ENCODE data around the gene KCNIP4. TPM values are rescaled to one million over a fixed set of nuclear protein-coding genes. Genes with fewer than 3 reads are reported as not detected.
A peak's percentile ranks its signal among the peaks of the same experiment; 100 is the strongest.

The KCNIP4 gene
- total RNA-seq, 1 donor from 2014 or later, result not detected

DNA sequence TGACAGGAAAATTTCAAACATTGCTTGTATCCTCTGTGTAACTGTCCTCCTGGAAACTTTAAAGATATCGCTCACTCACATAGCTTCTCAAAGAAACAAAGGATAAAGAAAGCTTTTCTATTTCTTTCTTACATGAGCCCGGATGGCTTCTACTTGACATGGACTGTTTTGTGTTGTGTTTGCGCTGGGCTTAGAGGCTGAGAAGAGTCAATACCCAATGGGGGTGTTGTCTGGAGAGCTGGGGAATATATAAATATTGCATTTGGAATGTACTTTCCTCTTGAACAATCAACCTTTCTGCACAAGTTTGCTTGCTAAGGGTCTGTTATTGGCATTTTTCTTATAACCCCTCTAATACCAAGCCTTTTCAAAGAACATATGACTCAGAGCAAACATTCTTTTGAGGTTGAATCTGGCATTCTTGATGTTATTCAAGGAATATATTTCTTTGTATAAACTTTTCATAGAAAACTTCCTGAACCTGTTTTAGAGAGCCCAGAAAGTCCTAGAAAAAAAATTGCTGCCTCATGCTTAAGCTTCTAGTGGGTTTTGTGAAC is 916.4 kb downstream of the KCNIP4 start:
- no peak for ATAC-seq

DNA sequence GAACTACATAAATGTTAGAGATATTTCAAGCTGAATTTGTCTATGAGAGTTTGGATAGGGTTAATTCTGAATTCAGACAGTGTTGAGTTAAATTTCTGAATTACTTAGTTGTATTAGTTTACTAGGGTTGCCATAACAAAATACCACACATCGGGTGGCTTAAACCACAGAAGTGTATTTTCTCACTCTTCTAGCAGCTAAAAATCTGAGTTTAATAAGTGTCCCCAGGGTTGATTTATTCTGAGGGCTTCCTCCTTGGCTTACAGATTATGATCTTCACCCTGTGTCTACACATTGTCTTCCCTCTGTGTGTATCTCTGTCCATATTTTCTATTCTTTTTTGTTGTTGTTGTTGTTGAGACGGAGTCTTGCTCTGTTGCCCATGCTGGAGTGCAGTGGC is 929.8 kb downstream of the KCNIP4 start:
- no peak for ATAC-seq

DNA sequence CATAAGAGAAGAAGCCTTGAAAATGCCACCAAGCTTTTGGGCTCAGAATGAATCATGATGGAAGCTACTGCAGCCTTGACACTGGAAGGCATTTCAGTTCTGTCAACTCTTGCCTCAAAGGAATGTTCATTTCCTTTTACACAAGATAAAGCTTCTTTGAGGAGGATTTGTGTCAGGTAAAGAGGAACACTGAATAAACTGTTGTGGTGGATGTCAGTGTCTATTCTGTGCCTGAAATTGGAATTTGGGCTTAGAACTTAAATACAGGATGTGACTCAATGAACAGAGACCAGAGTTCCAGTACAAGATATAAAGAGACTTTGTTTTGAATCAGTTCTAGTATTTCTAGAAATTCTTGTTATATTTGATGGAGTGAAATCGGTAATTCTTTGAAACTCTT is 935.1 kb downstream of the KCNIP4 start:
- ATAC-seq, result no peak

DNA sequence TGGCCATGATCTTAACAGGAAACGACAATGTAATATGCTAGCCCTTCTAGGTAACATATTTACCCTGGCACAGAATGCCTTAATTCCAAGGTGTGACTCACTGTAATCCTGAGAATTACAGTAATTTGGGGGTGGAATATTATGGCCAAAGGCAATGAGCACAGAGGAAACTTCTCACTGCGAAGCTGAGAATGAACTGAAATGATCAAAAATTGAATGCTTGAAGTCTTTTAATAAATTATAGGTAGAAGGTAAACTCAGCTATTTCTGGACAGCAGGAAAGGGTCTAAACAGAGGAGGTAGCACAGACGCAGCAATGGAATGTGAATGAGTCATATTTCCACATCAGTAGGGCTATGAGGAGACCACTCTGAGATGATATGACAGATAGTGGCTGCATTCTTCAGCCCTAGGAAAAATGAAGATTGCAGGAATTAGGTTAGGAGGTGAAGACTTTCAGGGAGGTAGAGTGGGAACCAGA is 935.7 kb downstream of the KCNIP4 start:
- no peak for ATAC-seq

DNA sequence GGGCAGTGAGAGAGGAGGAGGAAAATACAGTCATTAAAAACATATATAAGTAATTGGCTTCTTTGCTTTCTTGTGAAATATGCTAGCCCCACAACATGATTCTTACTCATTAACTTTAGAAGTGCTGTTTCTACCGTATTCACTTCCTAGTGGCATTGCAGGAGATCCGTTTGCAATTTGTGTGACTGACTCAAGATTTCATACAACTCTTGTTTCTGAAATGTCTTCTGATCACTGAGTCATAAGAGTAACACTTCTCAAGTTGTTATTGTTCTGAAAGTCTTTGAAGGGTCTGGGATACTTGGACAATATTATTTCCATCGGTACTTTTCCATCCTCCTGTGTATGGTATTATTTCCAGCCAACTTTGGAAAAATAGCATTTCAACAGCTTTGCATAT is 937.5 kb downstream of the KCNIP4 start:
- no peak for ATAC-seq

DNA sequence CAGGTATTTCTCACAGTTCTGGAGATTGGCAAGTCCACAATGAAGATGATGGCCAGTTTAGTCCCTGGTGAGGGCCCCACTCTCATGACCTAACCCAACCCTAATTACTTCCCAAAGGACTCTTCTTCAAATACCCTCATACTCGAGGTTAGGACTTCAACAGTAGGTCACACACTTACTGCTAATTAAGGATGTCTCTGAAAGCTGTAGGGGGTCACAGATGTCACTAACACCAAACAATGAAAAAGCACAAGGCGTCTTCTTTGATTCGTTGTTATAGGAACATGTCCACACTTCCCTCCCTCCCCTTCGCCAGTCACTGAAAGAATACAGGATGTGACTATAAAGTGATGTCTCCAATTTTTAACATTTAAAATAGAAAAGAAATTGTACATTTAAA is 938.6 kb downstream of the KCNIP4 start:
- no peak for ATAC-seq

DNA sequence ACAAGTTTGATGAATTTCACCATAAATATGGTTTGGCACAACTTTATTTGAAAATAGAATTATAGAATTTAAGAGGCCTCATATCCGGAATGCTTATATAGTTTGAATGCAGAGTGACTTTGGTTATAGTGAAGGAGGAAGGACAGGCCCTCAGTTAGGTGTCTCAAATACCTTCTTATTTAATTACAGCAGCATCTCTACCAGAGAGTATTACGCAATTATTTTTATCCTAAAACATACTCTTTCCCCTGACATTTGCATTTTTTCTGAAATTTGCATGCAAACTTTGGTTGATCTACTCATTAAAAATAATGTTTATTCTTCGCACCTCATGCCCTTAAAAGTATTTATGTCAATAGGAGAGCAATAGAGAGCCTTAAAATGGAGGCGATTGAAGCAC is 942.9 kb downstream of the KCNIP4 start:
- ATAC-seq, result no peak

DNA sequence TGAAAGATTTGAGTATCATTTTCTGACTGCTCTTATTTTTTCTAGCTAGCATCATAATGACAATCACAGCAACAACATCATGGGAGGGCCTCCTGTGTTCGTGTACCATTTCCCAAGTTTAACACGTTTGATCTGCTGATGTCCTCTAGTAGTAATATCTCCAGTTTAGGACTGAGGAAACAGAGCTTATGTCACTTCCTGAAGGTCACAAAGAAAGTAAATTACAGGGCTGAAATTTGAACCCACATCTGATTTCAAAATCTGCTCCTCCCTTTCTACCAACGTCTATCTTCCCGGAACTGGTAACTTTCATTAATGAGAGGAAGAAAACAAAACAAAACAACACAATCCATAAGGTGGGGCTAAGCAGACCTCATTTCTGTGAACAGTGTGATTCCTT is 945.6 kb downstream of the KCNIP4 start:
- no peak for ATAC-seq

DNA sequence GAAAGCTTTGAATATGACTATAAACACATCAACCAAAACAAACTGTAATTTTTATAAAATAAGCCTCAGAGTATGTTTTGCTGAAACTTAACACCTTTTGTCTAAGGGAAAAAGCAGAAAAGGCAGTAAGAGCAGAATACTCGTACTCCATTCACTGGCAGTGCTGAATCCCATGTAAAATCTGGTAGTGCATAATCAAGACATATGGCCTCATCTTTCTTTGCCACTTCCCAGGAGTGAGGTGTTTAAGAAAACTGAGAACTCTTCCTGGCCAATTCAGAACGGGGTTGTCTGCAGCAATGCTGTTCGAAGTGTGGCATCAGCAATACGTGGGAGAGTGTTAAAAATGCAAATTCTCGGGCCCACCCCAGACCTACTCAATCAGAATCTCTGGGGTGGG is 946.3 kb downstream of the KCNIP4 start:
- no peak for ATAC-seq

DNA sequence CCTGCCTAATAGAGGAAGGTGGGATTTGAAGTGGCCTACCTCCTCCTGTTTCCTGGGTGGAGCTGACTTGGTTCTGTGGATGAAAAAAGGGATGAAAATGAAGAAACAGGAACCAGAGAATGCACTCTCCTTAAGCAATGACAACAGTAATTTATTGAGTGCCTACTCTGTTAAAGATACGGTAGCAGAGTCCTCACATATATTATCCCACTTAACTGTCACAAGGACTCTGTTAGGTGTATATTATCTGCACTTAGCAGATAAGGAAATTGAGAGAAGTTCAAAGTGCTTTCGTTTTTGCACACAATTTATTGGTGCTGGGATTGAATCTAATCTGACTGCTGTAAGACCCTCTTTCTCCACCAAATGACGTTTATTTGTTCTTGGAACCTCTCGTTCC is 947.1 kb downstream of the KCNIP4 start:
- ATAC-seq, result no peak

DNA sequence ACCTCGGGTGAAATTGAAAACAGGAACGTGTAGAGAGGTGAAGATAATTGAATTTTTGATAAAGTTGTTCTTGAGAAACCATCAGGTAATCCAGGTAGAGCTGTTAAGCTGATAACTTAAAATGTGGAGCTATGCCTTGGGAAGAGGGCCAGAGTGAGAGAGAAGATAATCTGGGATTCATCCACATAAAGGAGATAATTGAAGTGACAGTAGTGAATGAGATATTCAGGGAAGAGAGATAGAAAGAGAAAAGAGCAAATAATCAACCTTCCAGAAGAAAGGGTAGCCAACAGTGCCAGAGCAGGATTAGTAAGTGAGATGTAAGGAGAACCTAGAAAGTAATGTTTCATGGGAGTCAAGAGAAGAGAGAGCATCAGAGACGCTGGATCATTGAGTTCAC is 950.7 kb downstream of the KCNIP4 start:
- no peak for ATAC-seq

DNA sequence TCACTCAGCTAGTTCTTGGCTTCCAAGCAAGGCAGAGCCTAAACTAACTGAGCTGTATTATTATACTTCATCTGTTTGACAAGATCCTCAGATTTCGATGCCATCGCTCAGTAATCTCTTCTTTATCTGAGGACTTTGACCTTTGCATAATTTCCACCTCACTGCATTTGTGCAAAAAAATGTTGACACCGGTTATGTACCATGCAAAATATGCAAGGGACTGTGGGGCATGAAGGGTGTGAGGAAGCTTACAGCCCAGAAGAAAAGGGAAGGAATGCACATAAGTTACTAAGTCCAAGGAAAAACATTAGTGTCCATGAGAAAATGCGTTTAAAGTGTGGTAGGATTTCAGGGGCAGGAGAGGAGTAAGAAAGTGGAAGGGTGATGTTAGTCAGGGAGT is 953.0 kb downstream of the KCNIP4 start:
- no peak for ATAC-seq

DNA sequence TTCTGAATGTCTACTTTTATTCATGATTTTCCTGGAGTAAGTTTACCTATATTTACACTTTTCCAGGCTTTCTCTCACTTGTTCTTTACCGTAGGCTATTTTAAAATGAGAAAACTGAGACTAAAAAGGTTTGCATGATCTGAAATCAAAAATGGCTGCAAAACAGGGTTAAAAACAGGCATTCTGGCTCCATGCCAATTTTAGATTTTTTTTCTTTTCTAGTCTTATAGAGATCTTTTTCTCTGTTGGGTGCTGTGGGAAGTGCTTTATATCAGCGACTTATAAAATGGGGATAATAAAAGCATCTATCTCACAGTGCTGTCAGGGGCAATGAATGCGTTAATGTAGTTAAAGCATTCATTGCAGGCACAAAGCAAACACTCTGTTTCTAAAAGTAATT is 953.6 kb downstream of the KCNIP4 start:
- no peak for ATAC-seq

DNA sequence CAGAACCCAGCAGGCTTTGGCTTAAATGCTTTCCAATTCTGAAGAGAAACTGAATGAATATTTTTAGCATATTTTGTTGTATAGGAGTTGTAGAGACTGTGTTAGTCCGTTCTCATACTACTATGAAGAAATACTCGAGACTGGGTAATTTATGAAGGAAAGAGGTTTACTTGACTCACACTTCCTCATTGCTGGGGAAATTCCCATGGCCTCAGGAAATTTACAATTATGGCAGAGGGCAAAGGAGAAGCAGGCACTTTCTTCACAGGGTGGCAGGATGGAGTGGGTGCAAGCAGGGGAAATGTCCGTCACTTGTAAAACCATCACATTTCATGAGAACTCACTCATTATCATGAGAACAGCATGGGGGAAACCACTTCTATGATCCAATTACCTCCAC is 956.6 kb downstream of the KCNIP4 start:
- no peak for ATAC-seq

DNA sequence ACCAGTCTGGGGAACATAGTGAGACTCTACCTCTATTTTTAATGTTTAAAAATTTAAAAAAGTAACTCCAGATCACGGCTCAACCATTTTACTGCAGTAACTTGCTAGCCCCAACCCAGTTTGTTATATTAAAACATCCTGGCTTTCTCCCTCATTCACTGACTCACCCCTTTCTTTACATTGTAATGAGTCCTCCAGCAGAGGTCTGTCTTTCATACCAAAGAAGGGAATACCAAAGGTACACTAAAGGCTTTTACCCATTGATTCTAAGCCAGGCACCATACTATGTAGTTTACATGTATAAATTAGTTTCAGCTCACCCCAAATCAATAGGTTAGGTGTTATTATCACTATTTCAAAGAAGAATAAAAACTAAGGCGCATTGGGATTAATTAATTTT is 961.4 kb downstream of the KCNIP4 start:
- no peak for ATAC-seq

DNA sequence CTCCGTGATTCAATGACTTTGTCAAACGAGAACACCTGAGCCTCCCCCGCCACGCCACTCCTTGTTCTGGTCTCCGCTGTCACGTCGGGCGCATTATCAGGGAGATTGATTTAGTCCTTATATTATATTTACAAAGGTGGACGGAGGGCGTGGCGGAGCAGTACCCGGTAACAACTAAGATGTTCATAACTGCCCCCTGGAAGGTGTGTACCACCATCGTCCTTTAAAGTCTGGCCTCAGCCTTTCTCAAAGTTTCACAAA is 964.1 kb downstream of the KCNIP4 start:
- ATAC-seq, result no peak

DNA sequence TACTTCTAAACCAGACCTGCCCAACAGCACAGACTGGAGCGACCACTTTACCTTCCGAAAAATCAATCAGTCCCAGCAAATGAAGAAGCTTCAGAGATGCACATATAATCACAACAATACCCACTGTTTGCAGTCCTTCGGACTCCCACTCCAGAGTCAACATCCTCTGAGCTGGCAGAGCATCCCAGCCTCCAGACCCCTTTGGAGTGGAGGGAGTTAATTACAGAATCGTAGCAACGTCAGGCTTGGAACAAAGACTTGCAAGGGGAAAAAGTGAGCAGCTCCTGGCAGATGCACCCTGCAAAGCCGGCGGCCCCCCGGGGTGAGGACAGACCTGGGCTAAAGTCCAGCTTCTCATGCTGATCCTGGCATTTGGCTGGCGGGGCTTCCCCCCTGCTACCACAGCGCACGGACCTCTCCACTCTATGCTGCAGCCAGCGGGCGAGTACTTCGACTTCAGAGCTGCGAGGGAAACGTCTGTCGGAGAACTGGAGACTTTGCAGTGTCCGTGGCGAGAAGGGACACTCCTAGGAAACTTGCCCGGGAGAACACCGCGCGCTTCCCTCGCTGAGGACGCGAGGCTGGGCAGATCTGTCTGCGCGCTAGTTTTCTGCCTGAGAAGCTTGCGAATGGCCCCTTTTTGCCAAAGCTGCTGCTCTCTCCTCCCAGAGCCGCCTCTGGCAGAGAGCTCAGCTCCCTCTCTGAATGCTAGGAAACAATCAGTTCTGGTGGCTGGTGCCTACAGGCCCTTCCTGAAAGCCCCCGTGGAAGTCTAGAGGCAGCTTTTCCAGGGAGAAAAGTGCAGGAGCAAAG is 964.6 kb downstream of the KCNIP4 start:
- ATAC-seq, result no peak

DNA sequence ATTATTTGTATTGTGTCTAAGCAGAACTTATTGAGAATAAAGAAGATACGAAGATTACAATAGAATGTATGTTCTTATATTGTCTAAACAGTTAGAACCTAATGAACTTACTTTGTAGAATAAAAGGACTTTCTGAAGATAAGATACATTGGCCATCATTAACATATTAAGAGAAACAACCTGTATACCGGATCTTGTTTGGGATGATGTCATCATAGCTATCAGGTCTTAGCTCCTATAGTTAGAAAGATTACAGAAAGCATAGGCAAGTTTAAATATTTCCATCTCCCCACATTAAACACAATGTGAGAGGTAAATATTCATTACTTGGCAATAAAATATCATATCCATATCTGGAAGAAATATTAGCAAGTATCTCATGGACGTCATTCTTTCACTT is 966.0 kb downstream of the KCNIP4 start:
- ATAC-seq, result no peak

DNA sequence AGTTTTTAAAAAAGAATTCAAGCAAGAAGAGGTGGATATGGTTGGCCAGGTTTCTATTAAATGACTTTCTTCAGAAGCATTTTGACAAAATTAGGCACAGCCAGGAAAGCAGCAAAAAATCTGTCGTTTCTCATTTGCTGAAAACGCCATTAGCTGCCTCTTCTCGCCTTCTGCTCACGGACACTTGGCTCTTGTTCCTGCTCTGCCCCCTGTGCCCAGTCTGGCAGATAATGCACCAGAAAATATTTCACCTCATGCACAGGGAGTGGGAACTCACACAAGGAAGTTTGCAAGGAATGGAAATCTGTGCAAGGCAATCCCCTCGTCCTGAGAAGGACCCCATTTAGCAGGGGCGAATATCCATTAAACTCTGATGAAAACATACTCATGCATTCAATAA is 988.3 kb downstream of the KCNIP4 start:
- no peak for ATAC-seq

DNA sequence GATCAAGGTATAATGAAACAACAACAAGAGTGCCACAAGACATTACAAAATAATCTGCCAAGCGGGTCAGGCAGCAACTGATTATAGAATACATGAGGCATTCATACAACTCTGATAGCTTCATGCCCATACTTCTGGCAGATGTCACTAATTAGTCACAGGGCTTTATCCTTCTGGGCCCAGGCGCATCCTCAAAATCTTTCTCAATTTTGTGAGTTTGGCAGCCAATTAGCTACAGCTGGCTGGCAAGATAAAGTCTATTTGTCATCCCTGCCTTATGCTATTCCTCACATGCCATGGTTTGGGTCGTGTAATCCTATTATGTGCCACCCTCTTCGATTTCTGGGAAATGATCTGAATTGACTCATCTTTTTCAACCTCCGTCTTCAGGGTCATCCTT is 994.0 kb downstream of the KCNIP4 start:
- ATAC-seq, result no peak

DNA sequence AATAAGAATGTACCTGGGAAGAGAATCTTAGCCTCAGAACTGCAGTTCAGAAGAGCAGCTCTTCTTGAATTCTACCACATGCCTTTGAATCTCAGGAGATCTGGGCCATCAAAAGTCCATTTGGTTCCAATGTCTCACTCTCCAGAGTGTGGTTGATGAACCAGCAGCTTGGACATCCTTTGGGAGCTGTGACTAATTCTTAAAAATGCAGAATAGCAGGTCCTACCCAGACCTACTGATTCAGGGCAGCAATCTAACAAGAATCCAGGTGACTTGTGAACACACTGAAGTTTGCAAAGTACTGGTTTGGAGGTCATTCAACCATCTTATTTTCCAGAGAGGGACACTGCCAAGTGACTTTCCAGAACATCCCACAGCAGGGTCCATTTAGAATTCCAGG is 1003.6 kb downstream of the KCNIP4 start:
- no peak for ATAC-seq

DNA sequence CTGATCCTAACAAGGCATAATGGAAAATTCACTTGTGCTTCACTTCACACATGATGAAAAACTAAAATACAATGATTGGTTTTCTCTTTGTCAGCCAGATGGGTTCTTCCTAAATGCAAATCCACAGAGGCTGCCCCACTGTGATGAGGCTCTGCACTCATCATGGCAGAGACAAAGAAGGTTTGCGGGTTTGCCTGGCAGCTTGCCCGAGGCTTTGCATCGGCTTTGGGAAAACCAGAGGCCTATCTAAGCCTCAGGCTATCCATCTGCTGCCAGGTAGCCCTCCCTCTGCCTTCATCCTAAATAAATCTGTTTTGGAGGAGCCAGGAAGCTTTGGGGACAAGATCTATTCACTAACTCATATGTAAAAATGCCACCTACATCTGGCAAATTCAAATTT is 1004.1 kb downstream of the KCNIP4 start:
- ATAC-seq, result no peak

DNA sequence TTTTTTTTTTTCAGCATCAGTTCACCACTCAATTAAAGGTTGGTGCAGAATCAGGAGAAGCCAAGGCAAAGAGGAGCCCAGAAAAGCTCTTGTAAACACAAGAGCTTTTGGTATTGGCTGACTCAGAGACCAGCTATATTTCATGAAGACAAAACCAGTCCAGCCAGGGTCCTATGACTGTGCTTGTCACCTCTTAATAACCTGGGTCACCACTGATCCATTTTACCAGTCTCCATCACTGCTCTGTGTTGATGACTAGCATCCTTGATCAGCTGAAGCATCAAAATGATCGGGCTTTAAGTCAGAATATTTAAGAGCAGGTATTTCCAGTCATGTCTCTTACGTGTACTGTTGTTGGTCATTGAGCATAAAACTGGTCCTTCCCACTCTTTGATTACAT is 1010.4 kb downstream of the KCNIP4 start:
- ATAC-seq, result peak; percentile 54

DNA sequence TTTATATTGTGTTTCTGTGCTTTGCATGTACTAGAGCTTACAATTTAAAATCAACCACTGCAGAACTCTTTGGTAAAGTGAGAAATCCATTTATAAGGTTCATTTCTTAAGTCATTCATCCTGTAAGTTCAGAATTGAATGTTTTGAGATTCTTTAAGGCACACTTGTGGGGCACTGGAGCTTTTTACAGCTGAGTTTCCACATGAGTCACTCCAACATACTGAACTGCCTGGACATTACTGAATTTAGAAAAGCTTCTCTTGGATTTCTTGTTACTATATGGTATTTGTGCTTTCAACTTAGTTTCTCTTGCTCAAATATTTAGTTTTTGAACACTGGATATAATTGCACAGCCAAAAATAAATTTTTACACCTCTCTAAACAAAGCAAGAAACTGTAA is 1022.0 kb downstream of the KCNIP4 start:
- ATAC-seq, result no peak

DNA sequence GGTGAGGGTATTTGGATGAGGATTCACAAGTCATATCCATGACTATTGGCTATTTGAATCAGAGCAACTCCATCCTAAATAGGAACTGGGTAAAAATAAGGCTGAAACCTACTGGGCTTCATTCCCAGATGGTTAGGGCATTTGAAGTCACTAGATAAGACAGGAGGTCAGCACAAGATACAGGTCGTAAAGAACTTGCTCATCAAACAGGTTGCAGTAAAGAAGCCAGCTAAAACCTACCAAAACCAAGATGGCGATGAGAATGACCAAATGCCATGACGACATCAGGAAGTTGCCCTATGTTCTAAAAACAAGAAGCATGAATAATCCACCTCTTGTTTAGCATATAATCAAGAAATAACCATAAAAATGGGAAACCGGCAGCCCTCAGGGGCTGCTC is 1023.4 kb downstream of the KCNIP4 start:
- no peak for ATAC-seq

Data from esophagus mucosa (tissue), 1 donor.